IgD-negative memory B cell (primary cell): Measurements from ENCODE around the gene RTN4R. TPM values are rescaled to one million over a fixed set of nuclear protein-coding genes. Genes with fewer than 3 reads are reported as not detected.

ENCODE experiments used
- H3K27ac Mint-ChIP-seq, 3 donors: one replicate each; pipeline ENCODE4 v1.8.0; 2020 to 2022; ENCODE audit warnings: mild to moderate bottlenecking in 3 of 3, mixed read lengths in 3 of 3, moderate library complexity in 1 of 3
- H3K27me3 Mint-ChIP-seq: one replicate; pipeline ENCODE4 v1.8.0; 2021; ENCODE audit warnings: mixed read lengths
- H3K36me3 Mint-ChIP-seq: one replicate; pipeline ENCODE4 v1.8.0; 2020; ENCODE audit warnings: mild to moderate bottlenecking, mixed read lengths
- H3K4me1 Mint-ChIP-seq, 3 donors: one replicate each; pipeline ENCODE4 v1.8.0; 2020 to 2022; ENCODE audit warnings: mixed read lengths in 3 of 3, mild to moderate bottlenecking in 1 of 3
- H3K4me3 Mint-ChIP-seq, 4 donors: one replicate each; pipeline ENCODE4 v1.8.0; 2020 to 2022; ENCODE audit warnings: mild to moderate bottlenecking in 4 of 4, mixed read lengths in 4 of 4, moderate library complexity in 3 of 4
- H3K9me3 Mint-ChIP-seq, 3 donors: one replicate each; pipeline ENCODE4 v1.8.0; 2020 to 2021; ENCODE audit warnings: mixed read lengths in 3 of 3, mild to moderate bottlenecking in 1 of 3
- polyA plus RNA-seq: library from polyadenylated mRNA; unstranded; fragments of 300-500 nt; fragmentation: Illumina TruSeq; gene quantifications from one replicate; pipeline ENCODE4 v1.2.3, GENCODE V29; 2021

RTN4R gene
- polyA plus RNA-seq, 1 donor from 2014 or later = not detected

- Mint-ChIP-seq H3K4me1 (peaks cover 0 to 2% (median 0%) of the 10 kb centered on the region in 3 donors), H3K27me3 (peaks cover 4% of the 10 kb centered on the region), H3K27ac (no peak overlapping the region), H3K36me3 (no peaks in the 10 kb centered on the region), H3K9me3 (no peaks in the 10 kb centered on the region), H3K4me3 (no peak overlapping the region)
Observed at GRCh38 chr22:20199906-20200305, 68.2 kb downstream of the RTN4R start.

- H3K36me3 Mint-ChIP-seq = no peaks in the 10 kb centered on the region
- H3K27me3 Mint-ChIP-seq = peaks cover 4% of the 10 kb centered on the region
Observed at GRCh38 chr22:20199413-20199842, 68.7 kb downstream of the RTN4R start.

GRCh38 chr22:20198557-20199319, 69.4 kb downstream of the RTN4R start:
- peaks cover 4% of the 10 kb centered on the region for H3K27me3 Mint-ChIP-seq
- H3K36me3 Mint-ChIP-seq = no peaks in the 10 kb centered on the region
- H3K4me1 Mint-ChIP-seq = peaks cover 0 to 2% (median 0%) of the 10 kb centered on the region in 3 donors
- H3K27ac Mint-ChIP-seq = no peak overlapping the region
- H3K9me3 Mint-ChIP-seq = no peaks in the 10 kb centered on the region
- H3K4me3 Mint-ChIP-seq = no peak overlapping the region

More at GRCh38 chr22:20199413-20199842, 68.7 kb downstream of the RTN4R start:
- Mint-ChIP-seq H3K4me3 (no peak overlapping the region), H3K27ac (no peak overlapping the region), H3K4me1 (peaks cover 0 to 2% (median 0%) of the 10 kb centered on the region in 3 donors), H3K9me3 (no peaks in the 10 kb centered on the region)

- Mint-ChIP-seq H3K27me3 (peaks cover 4% of the 10 kb centered on the region), H3K4me1 (peaks cover 0 to 2% (median 0%) of the 10 kb centered on the region in 3 donors), H3K36me3 (no peaks in the 10 kb centered on the region), H3K4me3 (no peak overlapping the region), H3K27ac (peak overlapping the region in 1 of 3 donors; percentile 23), H3K9me3 (no peaks in the 10 kb centered on the region)
Observed at GRCh38 chr22:20197407-20198030, 70.6 kb downstream of the RTN4R start.

GRCh38 chr22:20196094-20196842, 71.8 kb downstream of the RTN4R start:
- Mint-ChIP-seq H3K4me3 (no peak overlapping the region), H3K4me1 (peaks cover 0 to 2% (median 0%) of the 10 kb centered on the region in 3 donors), H3K27me3 (no peaks in the 10 kb centered on the region), H3K9me3 (no peaks in the 10 kb centered on the region), H3K27ac (peak overlapping the region in 1 of 3 donors; percentile 43), H3K36me3 (no peaks in the 10 kb centered on the region)

- H3K27me3 Mint-ChIP-seq = no peaks in the 10 kb centered on the region
- peaks cover 0 to 2% (median 0%) of the 10 kb centered on the region in 3 donors for H3K4me1 Mint-ChIP-seq
- H3K4me3 Mint-ChIP-seq = no peak overlapping the region
- no peak overlapping the region for H3K27ac Mint-ChIP-seq
- H3K9me3 Mint-ChIP-seq = no peaks in the 10 kb centered on the region
- H3K36me3 Mint-ChIP-seq = no peaks in the 10 kb centered on the region
Observed at GRCh38 chr22:20194681-20195593, 73.2 kb downstream of the RTN4R start.

- Mint-ChIP-seq H3K36me3 (no peaks in the 10 kb centered on the region), H3K27me3 (no peaks in the 10 kb centered on the region), H3K27ac (no peak overlapping the region), H3K4me1 (peaks cover 0 to 2% (median 0%) of the 10 kb centered on the region in 3 donors), H3K9me3 (no peaks in the 10 kb centered on the region), H3K4me3 (no peak overlapping the region)
Observed at GRCh38 chr22:20193761-20194494, 74.2 kb downstream of the RTN4R start.

GRCh38 chr22:20192972-20193760, 75.0 kb downstream of the RTN4R start:
- Mint-ChIP-seq H3K4me1 (peaks cover 0 to 2% (median 0%) of the 10 kb centered on the region in 3 donors), H3K4me3 (no peak overlapping the region), H3K36me3 (no peaks in the 10 kb centered on the region)

GRCh38 chr22:20192293-20192971, 75.7 kb downstream of the RTN4R start:
- Mint-ChIP-seq H3K27ac (peak overlapping the region in 1 of 3 donors; percentile 74), H3K27me3 (no peaks in the 10 kb centered on the region), H3K4me3 (no peak overlapping the region), H3K36me3 (no peaks in the 10 kb centered on the region), H3K4me1 (no peaks in the 10 kb centered on the region), H3K9me3 (no peaks in the 10 kb centered on the region)

More at GRCh38 chr22:20192972-20193760, 75.0 kb downstream of the RTN4R start:
- Mint-ChIP-seq H3K27ac (no peak overlapping the region), H3K9me3 (no peaks in the 10 kb centered on the region), H3K27me3 (no peaks in the 10 kb centered on the region)

GRCh38 chr22:20191803-20192202, 76.3 kb downstream of the RTN4R start:
- peak overlapping the region in 1 of 3 donors; percentile 74 for H3K27ac Mint-ChIP-seq
- no peaks in the 10 kb centered on the region for H3K4me1 Mint-ChIP-seq
- no peaks in the 10 kb centered on the region for H3K27me3 Mint-ChIP-seq
- no peaks in the 10 kb centered on the region for H3K9me3 Mint-ChIP-seq
- H3K4me3 Mint-ChIP-seq = no peak overlapping the region
- no peaks in the 10 kb centered on the region for H3K36me3 Mint-ChIP-seq
